ENCODE data around the gene BPI.
"Not testable (repeated sequence)": the region's sequence is repeated elsewhere in the genome, so short reads cannot be mapped to it uniquely, and the experiment has no call there.

The BPI gene

GRCh38 chr20:38277691-38278090 lies 26.3 kb upstream of the BPI start:
- DNase-seq (ENCODE audit: insufficient read length, low spot score): no peak

DNA sequence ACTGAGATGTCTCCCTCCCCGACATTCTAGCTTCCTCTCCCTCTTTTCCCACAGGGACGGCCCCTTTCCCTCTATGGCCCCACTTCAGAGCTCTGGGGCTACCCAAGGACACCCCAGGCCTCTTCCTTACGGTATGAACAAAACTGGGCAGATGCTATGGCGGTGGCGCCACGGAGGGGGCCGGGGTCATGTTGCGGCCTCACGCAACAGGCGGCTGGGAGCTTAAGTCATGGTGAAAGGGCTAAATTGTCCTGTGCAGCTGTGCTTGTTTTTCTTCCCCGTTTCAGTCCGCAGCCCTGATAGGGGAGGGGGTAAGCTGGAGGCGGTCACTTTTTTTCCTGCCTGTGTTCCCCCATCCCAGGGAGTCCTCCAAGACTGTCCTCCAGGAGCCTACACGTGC lies 25.8 kb upstream of the BPI start:
- DNase-seq (ENCODE audit: insufficient read length, low spot score): no peak

More at GRCh38 chr20:38277691-38278090, 26.3 kb upstream of the BPI start:
- no peak for FAIRE-seq

GRCh38 chr20:38278763-38279162 lies 25.2 kb upstream of the BPI start:
- DNase-seq (ENCODE audit: insufficient read length, low spot score): no peak
- no peak for FAIRE-seq

More for the DNA sequence above, 25.8 kb upstream of the BPI start:
- FAIRE-seq: no peak

DNA sequence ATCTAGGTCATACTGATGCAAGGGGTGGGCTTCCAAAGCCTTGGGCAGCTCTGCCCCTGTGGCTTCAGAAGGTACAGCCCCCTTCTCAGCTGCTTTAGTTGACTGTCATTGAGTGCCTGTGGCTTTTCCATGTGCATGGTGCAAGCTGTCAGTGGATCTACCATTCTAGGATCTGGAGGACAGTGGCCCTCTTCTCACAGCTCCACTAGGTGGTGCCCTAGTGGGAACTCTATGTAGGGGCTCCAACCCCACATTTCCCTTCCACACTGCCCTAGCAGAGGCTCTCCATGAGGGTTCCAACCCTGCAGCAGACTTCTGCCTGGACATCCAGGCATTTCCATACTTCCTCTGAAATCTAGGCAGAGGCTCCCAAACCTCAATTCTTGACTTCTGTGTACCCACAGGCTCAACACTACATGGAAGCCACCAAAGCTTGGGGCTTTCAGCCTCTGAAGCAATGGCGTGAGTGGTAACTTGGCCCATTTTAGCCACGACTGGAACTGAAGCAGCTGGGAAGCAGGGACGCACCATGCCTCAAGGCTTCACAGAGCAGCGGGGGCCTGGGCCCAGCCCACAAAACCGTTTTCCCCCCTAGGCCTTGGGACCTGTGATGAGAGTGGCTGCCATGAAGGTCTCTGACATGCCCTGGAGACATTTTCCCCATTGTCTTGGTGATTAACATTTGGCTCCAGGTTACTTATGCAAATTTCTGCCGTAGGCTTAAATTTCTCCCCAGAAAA lies 22.6 kb upstream of the BPI start:
- not testable (repeated sequence) for FAIRE-seq; DNase-seq (ENCODE audit: insufficient read length, low spot score)

DNA sequence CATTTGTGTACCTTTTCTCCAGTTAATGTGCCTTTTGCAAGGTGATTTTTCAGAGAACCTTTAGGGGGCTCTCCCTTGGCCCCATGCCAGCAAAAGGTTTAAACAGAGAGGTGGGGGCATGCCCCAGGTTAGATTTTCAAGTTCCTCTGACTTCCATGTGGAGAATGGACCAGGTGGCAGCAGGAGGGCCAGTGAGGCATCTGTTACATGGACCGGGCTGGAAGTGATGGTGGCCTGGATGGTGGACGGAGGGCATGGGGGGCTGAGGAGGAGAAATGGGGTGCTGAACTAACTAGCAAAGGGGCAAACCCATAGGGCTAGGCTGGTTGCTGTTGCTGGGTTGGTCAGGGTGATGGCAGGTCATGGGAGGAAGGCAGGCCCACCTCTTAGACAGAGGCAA lies 20.7 kb upstream of the BPI start:
- FAIRE-seq: no peak
- DNase-seq (ENCODE audit: insufficient read length, low spot score): no peak

- not testable (repeated sequence) for DNase-seq (ENCODE audit: insufficient read length, low spot score); FAIRE-seq
Observed at GRCh38 chr20:38284066-38284650, 19.8 kb upstream of the BPI start.

- FAIRE-seq (no peak), DNase-seq (ENCODE audit: insufficient read length, low spot score) (no peak)
Observed at GRCh38 chr20:38284893-38285444, 19.0 kb upstream of the BPI start.

GRCh38 chr20:38286586-38287531 lies 17.1 kb upstream of the BPI start:
- FAIRE-seq (no peak), DNase-seq (ENCODE audit: insufficient read length, low spot score) (no peak)

GRCh38 chr20:38290829-38291814 lies 12.8 kb upstream of the BPI start:
- DNase-seq (ENCODE audit: insufficient read length, low spot score): no peak
- FAIRE-seq: no peak

GRCh38 chr20:38291966-38292365 lies 12.0 kb upstream of the BPI start:
- no peak for DNase-seq (ENCODE audit: insufficient read length, low spot score)
- no peak for FAIRE-seq

- FAIRE-seq (no peak), DNase-seq (ENCODE audit: insufficient read length, low spot score) (no peak)
Observed at GRCh38 chr20:38293491-38294065, 10.4 kb upstream of the BPI start.

DNA sequence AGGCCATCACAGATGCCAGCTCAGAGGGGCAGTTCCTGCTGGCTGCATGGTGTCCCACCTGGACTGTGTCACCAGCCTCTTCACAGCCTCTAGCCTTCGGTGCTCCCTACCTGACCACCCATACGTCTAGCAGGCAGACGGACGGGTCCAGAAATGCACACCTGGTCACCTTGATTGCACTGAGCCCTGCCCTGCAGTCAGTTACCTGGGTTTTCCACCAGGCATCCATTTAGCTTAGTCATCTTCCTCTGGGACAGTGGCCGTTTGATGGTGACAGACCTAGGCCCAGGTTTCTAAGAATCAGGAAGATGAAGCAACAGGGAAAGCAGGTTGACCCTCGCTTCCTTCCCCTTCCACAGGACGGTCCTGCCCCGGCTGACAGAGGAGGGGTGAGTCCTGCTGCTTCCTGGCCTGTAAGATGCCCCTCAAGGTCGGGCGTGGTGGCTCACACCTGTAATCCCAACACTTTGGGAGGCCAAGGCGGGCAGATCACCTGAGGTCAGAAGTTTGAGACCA lies 9.8 kb upstream of the BPI start:
- DNase-seq (ENCODE audit: insufficient read length, low spot score) (no peak), FAIRE-seq (no peak)

DNA sequence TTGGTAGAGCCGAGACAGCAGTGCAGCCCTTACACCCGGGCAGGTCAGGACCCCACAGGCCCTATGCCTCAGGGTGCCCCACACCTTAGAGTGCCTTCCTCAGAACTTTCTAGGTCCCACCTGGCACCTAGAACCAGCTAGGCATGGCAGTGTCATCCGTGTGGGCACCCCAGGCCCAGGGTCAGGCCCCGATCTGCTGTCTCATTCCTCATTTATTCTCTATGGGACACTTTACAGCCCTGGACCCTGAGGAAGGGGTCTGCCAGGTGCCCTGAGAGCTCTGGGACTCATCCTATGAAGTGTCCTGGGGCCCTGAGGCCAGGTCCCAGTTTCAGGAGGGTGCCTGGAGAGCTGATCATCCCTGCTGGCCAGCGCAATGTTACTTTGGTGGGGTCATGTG lies 8.1 kb upstream of the BPI start:
- no peak for DNase-seq (ENCODE audit: insufficient read length, low spot score)

GRCh38 chr20:38296433-38296832 lies 7.5 kb upstream of the BPI start:
- DNase-seq (ENCODE audit: insufficient read length, low spot score) (no peak), FAIRE-seq (no peak)

More for the DNA sequence above, 8.1 kb upstream of the BPI start:
- no peak for FAIRE-seq

- FAIRE-seq (no peak), DNase-seq (ENCODE audit: insufficient read length, low spot score) (no peak)
Observed at GRCh38 chr20:38297916-38298674, 5.9 kb upstream of the BPI start.

GRCh38 chr20:38298768-38299288 lies 5.1 kb upstream of the BPI start:
- no peak for FAIRE-seq
- DNase-seq (ENCODE audit: insufficient read length, low spot score): no peak

- DNase-seq (ENCODE audit: insufficient read length, low spot score) (no peak), FAIRE-seq (no peak)
Observed at GRCh38 chr20:38299963-38300362, 4.0 kb upstream of the BPI start.

- FAIRE-seq (no peak), DNase-seq (ENCODE audit: insufficient read length, low spot score) (no peak)
Observed at GRCh38 chr20:38300438-38300837, 3.5 kb upstream of the BPI start.

All from GM19239 (cell line).